GM21723 (cell line): ENCODE measurements around the gene TPM1.
"Not testable (repeated sequence)": the region's sequence is repeated elsewhere in the genome, so short reads cannot be mapped to it uniquely, and the experiment has no call there.

Experiments
- ATAC-seq: cut with Tn5 transposase; IDR thresholded peaks from one replicate; pipeline ENCODE4 v1.9.1; 2021; ENCODE audit warnings: mild to moderate bottlenecking, moderate library complexity; ENCODE audit not compliant: unreplicated experiment

The TPM1 gene

DNA sequence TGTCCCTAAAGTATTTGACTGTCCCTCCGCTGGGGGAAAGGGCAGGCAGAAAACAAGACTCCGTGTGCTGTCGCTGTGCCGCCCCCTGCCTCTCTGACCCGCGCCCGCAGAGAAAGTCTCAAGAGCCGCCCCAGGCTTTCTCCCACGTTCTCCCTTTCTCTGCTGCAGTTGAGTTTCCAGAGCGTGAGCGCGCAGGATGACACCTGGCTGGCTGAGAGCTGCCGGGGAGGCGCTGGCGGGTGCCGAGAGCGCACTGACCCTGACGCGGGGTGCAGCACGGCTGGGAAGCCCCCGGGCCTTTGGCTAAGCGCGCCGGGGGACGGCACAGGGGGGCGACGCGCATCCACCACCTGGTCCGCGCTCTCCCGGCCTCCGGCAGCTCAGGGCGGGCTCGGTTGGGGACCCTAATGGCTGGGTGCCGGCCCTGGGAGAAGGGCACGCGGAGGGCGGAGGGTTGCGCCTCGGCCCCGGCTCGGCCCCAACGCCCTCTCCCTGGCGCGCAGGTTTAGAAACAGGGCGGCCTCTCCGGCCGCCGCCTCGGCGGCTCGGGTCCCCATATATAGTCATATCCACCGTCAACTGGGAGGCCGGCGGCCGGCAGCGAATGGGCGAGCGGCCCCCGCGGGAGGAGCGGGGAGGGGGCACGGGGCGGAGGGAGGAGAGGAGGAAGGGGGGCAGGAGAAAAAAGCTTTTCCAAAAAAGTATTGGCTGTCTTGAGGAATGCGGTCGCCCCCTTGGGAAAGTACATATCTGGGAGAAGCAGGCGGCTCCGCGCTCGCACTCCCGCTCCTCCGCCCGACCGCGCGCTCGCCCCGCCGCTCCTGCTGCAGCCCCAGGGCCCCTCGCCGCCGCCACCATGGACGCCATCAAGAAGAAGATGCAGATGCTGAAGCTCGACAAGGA is at the start of gene TPM1:
TSS of gene TPM1 (plus strand) at position 774 of the 903 bp plus-strand sequence. CDS start at position 857, 83 bp downstream.
- no peak for ATAC-seq

GRCh38 chr15:62993066-62993465 is 49.5 kb upstream of the TPM1 start:
- no peak for ATAC-seq

GRCh38 chr15:62993632-62994031 is 48.9 kb upstream of the TPM1 start:
- ATAC-seq = not testable (repeated sequence)

- ATAC-seq = no peak
These were observed 48.1 kb upstream of the TPM1 start for GRCh38 chr15:62994439-62994838.

GRCh38 chr15:62994975-62995681 is 47.4 kb upstream of the TPM1 start:
- ATAC-seq = no peak

GRCh38 chr15:62997441-62997840 is 45.1 kb upstream of the TPM1 start:
- no peak for ATAC-seq

DNA sequence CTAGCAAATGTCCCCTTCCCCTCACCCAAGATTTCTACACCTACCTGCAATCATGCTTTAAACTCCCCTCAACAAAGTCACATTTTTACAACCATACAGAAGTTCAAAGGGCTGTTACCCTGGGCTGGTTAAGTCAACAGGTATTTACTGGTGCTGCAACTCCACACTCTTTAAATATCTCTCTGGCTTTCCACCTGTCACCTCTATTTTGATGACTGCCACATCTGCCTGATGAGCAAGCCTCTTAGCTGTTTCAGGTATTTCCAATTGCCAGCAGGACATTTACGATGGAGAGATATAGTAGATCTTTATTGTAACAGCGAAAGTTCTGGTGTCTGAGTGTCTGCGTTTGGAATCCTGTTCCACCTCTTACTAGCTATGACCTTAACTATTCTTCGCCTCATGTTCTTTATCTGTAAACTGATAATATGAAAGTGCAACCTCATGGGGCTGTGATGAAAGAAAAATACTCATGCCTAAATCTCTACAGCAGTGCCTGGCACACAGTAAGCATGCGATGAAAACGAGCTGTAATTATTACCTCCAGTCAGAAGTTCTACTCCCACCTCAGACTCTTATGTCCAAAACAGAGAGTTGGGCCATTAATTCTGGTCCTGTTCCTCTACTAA is 44.2 kb upstream of the TPM1 start:
- ATAC-seq = no peak

- ATAC-seq = no peak
These were observed 43.4 kb upstream of the TPM1 start for GRCh38 chr15:62999178-62999577.

DNA sequence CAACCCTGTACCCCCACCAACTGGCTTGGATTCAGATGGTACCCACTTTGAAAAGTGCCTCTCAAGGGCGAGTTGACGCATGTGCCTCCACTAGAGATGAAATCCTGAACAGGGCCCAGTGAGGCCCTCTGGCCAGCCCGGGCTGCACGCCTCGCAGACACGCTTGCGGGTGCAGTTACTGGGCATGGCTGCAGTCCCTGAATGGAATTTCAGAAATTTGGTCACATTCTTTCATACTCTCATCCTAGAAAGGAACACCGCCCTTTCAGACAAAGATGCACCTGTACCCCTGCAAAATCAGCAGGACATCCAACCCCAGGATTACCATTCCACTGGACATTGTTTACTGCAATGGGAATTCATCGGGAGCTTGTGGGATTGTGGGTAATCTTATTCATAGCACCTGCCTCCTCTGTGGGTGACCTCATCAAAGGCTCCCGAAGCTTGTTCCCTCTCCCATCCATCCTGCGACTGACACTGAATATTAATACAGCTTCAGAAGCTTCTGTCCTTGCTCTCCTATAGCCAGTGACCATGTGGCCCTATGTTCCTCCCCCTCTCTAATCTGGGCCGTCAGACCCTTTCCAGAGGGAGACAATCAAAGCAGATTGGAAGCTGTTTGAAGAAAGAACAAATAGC is 42.5 kb upstream of the TPM1 start:
- ATAC-seq = no peak

- ATAC-seq = no peak
These were observed 41.8 kb upstream of the TPM1 start for GRCh38 chr15:63000706-63001105.

GRCh38 chr15:63004211-63004610 is 38.3 kb upstream of the TPM1 start:
- ATAC-seq = no peak

DNA sequence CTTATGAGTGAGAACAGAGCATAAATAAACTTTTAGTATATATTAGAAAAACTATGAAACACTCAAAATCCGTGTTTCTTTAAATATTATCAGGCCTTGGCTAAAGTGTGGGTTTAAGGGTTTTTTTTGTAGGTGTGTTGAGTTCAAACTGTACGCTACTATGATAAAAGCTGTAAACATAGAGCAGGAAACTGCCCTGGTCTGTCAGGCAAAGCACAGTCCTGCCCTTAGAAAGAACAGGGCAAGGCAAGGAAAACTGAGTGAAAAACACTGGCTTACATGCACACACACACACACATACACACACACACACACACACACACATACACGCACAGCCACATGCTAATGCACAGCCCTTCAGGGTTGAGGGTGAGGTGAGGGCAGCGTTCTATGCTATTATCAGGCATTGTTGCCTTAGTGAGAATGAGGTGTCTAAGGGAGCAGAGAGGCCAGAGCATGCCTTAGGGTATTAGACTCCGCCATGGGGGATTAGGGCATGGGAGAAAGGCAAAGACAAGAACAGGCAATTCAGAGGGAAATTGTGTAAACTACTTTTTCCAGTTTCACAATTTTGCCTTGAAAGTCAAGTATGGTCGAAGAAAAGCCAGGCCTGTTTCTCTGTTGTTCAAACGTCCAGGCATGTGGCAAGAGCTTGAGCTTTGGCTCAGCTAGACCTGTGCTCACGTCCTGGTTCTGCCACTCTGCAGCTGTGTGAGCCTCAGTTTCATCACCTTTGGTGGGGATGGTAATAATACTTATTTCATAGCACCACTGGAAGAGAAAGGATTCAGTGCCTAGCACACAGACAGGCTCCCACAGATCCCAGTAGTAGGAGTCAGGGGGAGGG is 36.3 kb upstream of the TPM1 start:
- no peak for ATAC-seq

DNA sequence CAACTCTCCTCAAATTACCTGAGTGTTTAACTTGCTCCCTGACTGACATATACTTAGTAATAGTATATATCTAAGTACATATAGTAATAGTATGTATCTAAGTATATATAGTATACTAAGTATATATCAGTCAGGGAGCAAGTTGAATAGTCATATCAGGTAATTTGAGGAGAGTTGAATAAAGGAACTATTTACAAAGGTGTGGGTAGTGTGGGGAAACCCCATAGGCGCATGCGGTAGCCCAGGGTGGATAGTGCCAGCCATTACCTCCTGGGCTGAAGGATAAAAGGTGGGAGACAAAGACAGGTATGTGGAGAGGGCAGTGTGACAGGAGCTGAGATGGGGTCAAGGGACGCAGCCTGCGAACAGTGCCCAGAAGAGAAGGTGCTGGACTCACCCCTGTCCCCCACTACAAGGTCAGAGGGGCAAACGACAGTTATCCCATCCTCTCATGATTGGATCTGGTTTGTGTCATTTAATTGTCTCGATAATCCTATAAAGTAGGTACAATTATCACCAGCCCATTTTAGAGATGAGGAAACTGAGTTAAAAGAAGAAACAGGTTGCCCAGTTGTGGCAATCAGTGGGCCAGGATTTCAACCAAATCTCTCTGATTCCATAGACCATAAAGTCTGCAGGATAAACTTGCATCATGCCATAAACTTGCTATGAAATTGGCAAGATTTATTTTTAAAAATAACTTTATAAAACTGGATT is 34.1 kb upstream of the TPM1 start:
- ATAC-seq = no peak

DNA sequence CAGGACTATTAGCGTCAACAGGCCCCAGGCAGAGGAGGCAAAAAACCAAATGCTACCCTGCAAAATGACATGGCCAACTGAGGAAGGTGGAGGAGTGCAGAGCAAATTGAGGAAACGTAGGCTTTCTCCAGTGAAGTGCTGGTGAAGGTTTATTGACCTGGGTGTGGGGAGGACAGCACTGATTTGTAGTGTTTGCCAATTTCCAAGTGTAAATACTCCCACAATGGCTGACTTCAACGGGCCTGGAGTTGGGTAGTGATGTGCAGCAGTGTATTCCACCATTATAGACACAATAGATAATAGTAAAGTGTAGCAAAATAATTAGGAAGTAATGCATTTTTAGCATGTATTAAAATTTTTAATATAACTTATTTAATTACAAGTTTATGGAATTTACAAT is 32.2 kb upstream of the TPM1 start:
- ATAC-seq = no peak

- ATAC-seq = no peak
These were observed 31.4 kb upstream of the TPM1 start for GRCh38 chr15:63010920-63011693.

- ATAC-seq = no peak
These were observed 30.1 kb upstream of the TPM1 start for GRCh38 chr15:63012444-63012843.

DNA sequence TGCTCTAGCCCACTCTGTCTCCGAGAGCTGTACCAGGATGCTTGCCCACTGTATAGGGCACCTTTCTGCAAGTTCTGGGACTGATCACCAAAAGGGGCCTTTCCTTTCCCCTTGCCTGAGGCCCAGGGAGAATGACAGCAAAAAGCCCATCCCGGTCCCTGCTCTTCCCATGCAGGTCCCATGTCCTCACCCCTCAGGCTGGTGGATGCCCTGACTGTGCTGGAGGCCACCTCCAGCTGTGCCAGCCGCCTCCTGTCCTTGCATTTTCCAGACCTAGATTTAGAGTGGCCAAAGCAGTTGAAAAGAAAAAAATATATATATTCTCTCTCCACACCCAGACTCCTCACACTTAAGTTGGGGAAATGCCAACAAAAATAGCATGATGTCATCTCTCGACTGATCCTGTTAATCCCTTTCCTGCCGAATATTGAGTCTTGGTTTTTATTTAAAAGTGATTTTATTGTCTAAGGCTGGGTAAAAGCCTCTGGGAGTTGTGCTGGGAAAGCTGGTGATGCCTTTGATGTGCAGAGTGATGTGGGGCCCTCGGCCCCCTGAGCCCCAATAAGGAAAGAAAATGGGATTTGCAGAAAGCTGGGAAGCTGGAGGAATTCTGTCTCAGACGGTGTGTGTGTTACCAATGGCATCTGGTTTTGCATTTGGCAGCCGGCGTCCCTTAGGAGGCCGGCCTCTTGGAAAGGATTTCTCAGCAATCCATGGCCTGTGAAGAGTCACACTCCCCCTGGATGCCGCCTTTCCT is 29.3 kb upstream of the TPM1 start:
- ATAC-seq = no peak

DNA sequence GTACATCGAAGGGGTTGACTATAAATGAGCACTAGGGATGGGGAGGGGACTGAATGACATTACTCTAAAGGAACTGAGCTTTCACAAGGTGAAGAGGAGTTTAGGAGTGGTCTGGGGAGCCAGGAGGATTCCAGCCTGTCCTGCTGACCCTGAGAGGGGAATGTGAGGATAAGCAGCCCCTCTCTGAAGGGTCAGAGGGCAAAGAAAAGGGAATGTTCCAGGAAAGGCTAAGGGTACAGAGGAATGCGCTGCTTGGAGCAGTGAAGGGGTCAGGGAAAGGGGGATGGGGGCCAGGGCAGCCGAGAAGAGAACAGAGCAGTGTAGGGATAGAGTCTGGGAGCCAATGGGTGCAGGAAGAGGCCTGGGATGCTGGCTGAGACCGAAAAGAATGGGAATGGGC is 28.0 kb upstream of the TPM1 start:
- no peak for ATAC-seq
